Epithelial cell of proximal tubule (primary cell): ENCODE measurements around the gene LPIN1. TPM values are rescaled to one million over a fixed set of nuclear protein-coding genes. Genes with fewer than 3 reads are reported as not detected.

ENCODE experiments used
- DNase-seq: peaks from one replicate; pipeline ENCODE4 v3.0.0-alpha.2; 2011; ENCODE audit warnings: low read depth
- H3K4me3 ChIP-seq: 2 replicates; pipeline ENCODE4 v1.5.1; 2011; ENCODE audit warnings: low read depth, mild to moderate bottlenecking, low read length
- CTCF ChIP-seq: conservative IDR thresholded peaks from 2 replicates; pipeline ENCODE4 v1.5.1; 2012; ENCODE audit warnings: low read depth, mild to moderate bottlenecking, low read length
- total RNA-seq: library from RNA; depleted of rRNA; stranded (reverse); fragments of >200 nt; gene quantifications from 2 replicates; pipeline ENCODE4 v1.2.3, GENCODE V29; 2015

The LPIN1 gene
- total RNA-seq, 1 donor from 2014 or later, result 33.8 TPM

GRCh38 chr2:11799826-11800225, 53.4 kb downstream of the LPIN1 start:
- no peak overlapping the region for H3K4me3 ChIP-seq
- no peak for DNase-seq
- no peak for TF ChIP-seq CTCF

- H3K4me3 ChIP-seq, result no peak overlapping the region
- no peak for DNase-seq
- no peak for TF ChIP-seq CTCF
Measured at GRCh38 chr2:11802782-11803191, 56.4 kb downstream of the LPIN1 start.

- no peak overlapping the region for H3K4me3 ChIP-seq
- DNase-seq, result no peak
- TF ChIP-seq CTCF, result no peak
Measured at GRCh38 chr2:11805024-11805423, 58.6 kb downstream of the LPIN1 start.

- no peak overlapping the region for H3K4me3 ChIP-seq
- DNase-seq, result no peak
- no peak for TF ChIP-seq CTCF
Measured at GRCh38 chr2:11805920-11806319, 59.5 kb downstream of the LPIN1 start.

GRCh38 chr2:11807156-11808015, 61.0 kb downstream of the LPIN1 start:
- no peak for TF ChIP-seq CTCF
- DNase-seq, result no peak
- no peak overlapping the region for H3K4me3 ChIP-seq

- no peak for TF ChIP-seq CTCF
- no peak overlapping the region for H3K4me3 ChIP-seq
Measured at GRCh38 chr2:11808016-11808400, 61.6 kb downstream of the LPIN1 start.

GRCh38 chr2:11809586-11810236, 63.3 kb downstream of the LPIN1 start:
- no peak overlapping the region for H3K4me3 ChIP-seq
- TF ChIP-seq CTCF, result no peak
- DNase-seq, result no peak

More at GRCh38 chr2:11808016-11808400, 61.6 kb downstream of the LPIN1 start:
- DNase-seq, result no peak
